Renal cortical epithelial cell (primary cell): ENCODE data around the gene THSD7B. TPM values are rescaled to one million over a fixed set of nuclear protein-coding genes. Genes with fewer than 3 reads are reported as not detected.

Experiments
- DNase-seq: peaks from one replicate; pipeline ENCODE4 v3.0.0-alpha.2; 2011; ENCODE audit warnings: low read depth
- total RNA-seq: library from RNA; depleted of rRNA; stranded (reverse); fragments of >200 nt; gene quantifications from 2 replicates; pipeline ENCODE4 v1.2.3, GENCODE V29; 2014

THSD7B gene
- total RNA-seq, 1 donor from 2014 or later = 0.45 TPM

- no peak for DNase-seq
Measured at GRCh38 chr2:137155356-137156104, 390.2 kb downstream of the THSD7B start.

- no peak for DNase-seq
Measured at GRCh38 chr2:137156221-137156844, 391.0 kb downstream of the THSD7B start.

GRCh38 chr2:137157851-137158250, 392.5 kb downstream of the THSD7B start:
- no peak for DNase-seq

GRCh38 chr2:137161250-137161649, 395.9 kb downstream of the THSD7B start:
- no peak for DNase-seq

GRCh38 chr2:137165968-137166367, 400.6 kb downstream of the THSD7B start:
- no peak for DNase-seq

GRCh38 chr2:137167651-137168050, 402.3 kb downstream of the THSD7B start:
- DNase-seq = no peak

GRCh38 chr2:137168552-137168951, 403.2 kb downstream of the THSD7B start:
- peak; percentile 62 for DNase-seq

GRCh38 chr2:137172162-137172561, 406.8 kb downstream of the THSD7B start:
- DNase-seq = peak; percentile 97

GRCh38 chr2:137173463-137173862, 408.1 kb downstream of the THSD7B start:
- peak; percentile 77 for DNase-seq

GRCh38 chr2:137175246-137175645, 409.9 kb downstream of the THSD7B start:
- DNase-seq = no peak

- peak; percentile 88 for DNase-seq
Measured at GRCh38 chr2:137178951-137179377, 413.6 kb downstream of the THSD7B start.

GRCh38 chr2:137179542-137179941, 414.2 kb downstream of the THSD7B start:
- DNase-seq = peak; percentile 55

- no peak for DNase-seq
Measured at GRCh38 chr2:137180012-137180411, 414.7 kb downstream of the THSD7B start.

- no peak for DNase-seq
Measured at GRCh38 chr2:137181370-137181769, 416.0 kb downstream of the THSD7B start.

GRCh38 chr2:137182071-137182470, 416.7 kb downstream of the THSD7B start:
- no peak for DNase-seq

GRCh38 chr2:137183206-137183898, 418.0 kb downstream of the THSD7B start:
- DNase-seq = no peak

GRCh38 chr2:137185378-137186078, 420.2 kb downstream of the THSD7B start:
- DNase-seq = no peak

- DNase-seq = no peak
Measured at GRCh38 chr2:137187216-137187615, 421.9 kb downstream of the THSD7B start.

GRCh38 chr2:137190411-137191195, 425.3 kb downstream of the THSD7B start:
- DNase-seq = no peak

GRCh38 chr2:137192366-137193310, 427.3 kb downstream of the THSD7B start:
- DNase-seq = peak; percentile 62
